Activated effector memory CD4-positive, alpha-beta T cell treated with anti-CD3 and anti-CD28 coated beads, Interleukin-2, amount 50 U/mL, for 16 hours (primary cell): ENCODE measurements around the gene TBC1D24.
"Not testable (repeated sequence)": the region's sequence is repeated elsewhere in the genome, so short reads cannot be mapped to it uniquely, and the experiment has no call there.

Experiments used
- DNase-seq: peaks from one replicate; pipeline ENCODE4 v3.0.0-alpha.2; 2020

Gene TBC1D24

DNA sequence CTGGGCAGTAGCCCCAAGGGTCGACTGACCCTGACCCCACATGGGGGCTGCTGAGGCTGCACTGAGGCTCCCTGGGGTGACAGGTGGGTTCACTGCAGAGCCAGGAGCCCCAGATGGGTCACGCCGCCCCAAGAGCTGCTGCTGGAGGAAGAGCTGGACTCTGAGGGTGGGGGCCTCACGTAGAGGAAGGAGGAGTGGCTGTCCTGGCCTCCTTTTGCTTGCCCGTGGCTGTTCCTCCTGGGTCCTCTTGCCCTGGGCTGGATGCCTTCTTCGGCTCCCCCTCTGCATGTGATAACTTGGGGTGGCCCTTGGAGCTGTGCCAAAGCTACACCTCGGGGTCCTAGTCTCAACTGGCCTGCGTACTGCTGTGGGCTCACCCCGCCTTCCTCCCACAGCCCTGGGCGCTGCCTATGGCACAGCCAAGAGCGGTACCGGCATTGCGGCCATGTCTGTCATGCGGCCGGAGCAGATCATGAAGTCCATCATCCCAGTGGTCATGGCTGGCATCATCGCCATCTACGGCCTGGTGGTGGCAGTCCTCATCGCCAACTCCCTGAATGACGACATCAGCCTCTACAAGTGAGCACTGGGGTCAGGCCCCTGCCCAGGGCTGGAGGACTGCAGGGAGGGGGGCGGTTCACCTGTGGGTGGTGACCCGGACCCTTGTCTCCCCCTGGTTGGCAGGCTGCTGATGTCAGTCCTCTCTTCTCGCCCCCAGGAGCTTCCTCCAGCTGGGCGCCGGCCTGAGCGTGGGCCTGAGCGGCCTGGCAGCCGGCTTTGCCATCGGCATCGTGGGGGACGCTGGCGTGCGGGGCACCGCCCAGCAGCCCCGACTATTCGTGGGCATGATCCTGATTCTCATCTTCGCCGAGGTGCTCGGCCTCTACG is 44.1 kb downstream of the TBC1D24 start:
- no peak for DNase-seq

DNA sequence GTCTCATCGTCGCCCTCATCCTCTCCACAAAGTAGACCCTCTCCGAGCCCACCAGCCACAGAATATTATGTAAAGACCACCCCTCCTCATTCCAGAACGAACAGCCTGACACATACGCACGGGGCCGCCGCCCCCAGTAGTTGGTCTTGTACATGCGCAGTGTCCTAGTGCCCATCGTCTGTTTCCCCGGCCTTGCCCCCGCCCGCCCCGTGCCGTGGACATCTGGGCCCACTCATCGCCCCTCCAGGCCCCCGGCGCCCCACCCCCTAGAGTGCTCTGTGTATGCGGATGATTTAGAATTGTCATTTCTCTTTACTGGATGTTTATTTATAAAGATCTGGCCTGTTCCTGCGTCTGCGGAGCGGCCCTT is 44.8 kb downstream of the TBC1D24 start:
- no peak for DNase-seq

DNA sequence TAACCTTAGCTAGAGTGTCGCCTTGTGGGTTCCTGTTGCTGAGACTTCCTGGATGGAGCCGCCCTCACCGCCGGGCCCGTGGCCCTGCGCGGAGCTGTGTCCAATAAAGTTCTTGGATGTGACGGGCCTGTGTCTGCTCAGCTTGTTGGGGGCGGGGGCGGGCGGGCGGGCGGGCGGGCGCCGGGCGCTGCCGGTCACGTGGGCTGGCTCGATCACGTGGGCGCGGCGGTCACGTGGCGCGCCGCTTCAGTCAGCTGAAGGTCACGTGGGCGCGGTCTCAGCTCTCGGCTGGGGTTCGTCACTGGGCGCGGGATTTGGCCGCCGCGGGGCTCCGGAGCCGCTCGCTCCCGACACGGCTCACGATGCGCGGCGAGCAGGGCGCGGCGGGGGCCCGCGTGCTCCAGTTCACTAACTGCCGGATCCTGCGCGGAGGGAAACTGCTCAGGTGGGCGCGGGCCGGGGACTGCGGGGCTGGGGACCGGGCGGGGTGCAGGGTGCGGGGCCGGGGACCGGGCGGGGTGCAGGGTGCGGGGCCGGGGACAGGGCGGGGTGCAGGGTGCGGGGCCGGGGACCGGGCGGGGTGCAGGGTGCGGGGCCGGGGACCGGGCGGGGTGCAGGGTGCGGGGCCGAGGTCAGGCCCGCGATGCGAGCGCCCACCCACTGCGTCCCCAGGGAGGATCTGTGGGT is 45.3 kb downstream of the TBC1D24 start, which contains the start of gene AMDHD2:
AMDHD2 (plus strand) TSS at position 275 of the 687 bp plus-strand sequence; CDS start at position 363, 88 bp downstream.
- DNase-seq: peak; percentile 96

DNA sequence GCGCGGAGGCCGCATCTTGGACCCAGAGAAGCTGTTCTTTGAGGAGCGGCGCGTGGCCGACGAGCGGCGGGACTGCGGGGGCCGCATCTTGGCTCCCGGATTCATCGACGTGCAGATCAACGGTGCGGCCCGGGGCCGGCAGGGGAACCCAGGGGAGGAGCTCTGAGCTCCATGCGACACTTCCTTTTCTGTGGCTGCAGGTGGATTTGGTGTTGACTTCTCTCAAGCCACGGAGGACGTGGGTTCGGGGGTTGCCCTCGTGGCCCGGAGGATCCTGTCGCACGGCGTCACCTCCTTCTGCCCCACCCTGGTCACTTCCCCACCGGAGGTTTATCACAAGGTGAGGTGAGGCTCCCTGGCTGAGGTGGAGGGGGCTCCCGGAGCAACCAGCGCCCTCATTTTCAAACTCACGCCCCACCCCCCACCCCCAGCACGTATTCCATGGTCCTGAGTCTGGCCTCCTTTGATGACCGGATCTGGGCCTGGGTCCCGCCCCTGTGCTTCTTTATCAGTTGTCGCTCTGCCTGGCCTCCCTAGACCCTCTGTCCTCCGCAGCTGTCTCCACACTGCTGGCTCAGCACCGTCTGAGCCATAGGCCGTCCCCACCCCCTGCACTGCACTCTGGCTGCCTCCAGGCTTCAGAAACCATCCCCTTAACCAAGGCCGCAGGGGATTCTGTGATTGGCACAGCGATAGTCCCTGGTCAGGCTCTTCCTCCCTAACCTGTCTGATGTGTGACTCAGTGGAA is 46.0 kb downstream of the TBC1D24 start:
- DNase-seq: peak; percentile 87

GRCh38 chr16:2523801-2524231 is 48.9 kb downstream of the TBC1D24 start:
- DNase-seq: no peak

- DNase-seq: no peak
Observed at GRCh38 chr16:2524339-2524938, 49.5 kb downstream of the TBC1D24 start.

- DNase-seq: no peak
Observed at GRCh38 chr16:2526135-2526534, 51.2 kb downstream of the TBC1D24 start.

GRCh38 chr16:2527071-2527783 is 52.3 kb downstream of the TBC1D24 start:
- no peak for DNase-seq

DNA sequence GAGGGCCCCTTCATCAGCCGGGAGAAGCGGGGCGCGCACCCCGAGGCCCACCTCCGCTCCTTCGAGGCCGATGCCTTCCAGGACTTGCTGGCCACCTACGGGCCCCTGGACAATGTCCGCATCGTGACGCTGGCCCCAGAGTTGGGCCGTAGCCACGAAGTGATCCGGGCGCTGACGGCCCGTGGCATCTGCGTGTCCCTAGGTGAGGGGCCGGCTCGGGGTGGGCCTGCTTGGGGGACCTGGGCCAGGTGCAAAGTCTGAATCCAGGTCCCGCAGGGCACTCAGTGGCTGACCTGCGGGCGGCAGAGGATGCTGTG is 52.8 kb downstream of the TBC1D24 start:
- no peak for DNase-seq

DNA sequence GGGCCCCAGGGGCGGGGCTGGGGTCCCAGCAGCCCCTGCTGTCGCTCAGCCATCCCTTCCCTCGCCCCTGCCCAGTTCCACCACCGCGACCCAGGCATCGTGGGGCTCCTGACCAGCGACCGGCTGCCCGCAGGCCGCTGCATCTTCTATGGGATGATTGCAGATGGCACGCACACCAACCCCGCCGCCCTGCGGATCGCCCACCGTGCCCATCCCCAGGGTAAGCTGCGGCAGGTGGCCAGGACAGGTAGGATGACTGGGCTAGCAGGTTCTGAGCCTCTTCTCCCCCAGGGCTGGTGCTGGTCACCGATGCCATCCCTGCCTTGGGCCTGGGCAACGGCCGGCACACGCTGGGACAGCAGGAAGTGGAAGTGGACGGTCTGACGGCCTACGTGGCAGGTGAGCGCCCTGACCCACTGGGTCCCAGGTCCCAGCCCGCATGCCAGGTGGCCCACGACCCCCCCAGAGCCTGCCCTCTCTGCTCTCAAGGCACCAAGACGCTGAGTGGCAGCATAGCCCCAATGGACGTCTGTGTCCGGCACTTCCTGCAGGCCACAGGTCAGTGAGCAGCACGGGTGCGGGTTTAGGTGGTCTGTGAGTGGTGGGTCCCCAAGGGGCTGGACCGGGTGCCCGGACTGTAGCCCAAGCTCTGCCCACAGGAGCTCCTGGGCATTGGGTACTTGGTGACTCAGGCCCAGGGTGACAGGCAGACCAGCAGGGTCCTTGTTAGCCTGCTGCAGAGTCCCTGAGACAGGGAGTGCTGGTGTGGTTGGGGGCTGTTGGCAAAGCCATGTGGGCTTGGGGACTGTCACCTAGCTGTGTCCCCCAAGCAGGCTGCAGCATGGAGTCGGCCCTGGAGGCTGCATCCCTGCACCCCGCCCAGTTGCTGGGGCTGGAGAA is 53.5 kb downstream of the TBC1D24 start:
- no peak for DNase-seq

GRCh38 chr16:2529061-2529931 is 54.4 kb downstream of the TBC1D24 start:
- DNase-seq: no peak

GRCh38 chr16:2529961-2530628 is 55.2 kb downstream of the TBC1D24 start:
- no peak for DNase-seq

DNA sequence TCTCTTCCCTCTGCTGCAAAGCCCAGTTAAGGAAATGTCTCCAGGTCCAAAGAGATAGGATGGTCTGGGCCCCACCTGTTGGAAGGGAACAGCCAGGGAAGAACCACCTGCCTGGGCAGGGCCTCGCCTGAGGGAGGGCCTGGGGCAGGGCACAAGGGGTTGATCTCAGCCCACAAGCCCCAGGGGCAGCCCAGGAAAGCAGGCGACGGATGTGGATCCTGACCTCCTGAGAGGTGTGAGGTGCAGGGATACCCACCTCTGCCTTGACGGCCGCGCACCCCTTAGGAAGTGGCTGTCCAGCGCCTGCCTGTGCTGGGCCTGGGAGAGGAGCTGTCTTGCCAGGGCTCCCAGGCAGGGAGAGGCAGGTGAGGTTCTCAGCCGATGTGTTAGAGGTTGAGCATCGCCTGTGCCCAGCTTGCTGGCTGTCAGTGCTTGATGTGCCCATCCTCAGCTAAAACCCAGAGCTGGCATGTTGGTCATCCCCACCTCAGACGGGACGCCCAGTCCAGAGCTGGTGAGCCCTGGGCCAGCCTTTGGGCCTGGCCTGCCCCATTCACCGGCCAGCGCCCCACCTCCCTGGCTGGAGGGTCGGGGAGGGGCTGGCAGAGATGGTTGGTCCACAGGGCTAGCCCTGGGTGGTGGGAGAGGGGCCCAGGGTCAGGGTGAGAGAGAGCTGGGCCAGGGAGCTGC is 55.8 kb downstream of the TBC1D24 start:
- no peak for DNase-seq

DNA sequence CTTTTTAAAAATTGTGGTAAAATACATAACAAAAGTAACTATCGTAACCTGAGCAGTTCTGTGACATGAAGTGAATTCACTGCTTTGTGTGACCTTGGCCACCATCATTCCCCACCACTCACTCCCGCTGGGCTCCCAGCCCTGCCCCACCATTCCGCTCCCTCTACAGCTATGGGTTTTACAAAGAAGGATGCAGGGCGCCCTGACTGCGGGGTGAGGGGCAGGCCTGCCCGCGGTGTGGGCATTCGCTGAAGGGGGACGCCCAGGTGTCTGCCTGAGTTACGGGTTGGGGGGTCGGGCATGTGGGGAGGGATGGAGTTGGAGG is 56.4 kb downstream of the TBC1D24 start, which contains the start of gene CEMP1:
CEMP1 (minus strand) TSS at position 38 of the 325 bp plus-strand sequence. CDS start 335 bp downstream, outside the sequence.
- DNase-seq: no peak

DNA sequence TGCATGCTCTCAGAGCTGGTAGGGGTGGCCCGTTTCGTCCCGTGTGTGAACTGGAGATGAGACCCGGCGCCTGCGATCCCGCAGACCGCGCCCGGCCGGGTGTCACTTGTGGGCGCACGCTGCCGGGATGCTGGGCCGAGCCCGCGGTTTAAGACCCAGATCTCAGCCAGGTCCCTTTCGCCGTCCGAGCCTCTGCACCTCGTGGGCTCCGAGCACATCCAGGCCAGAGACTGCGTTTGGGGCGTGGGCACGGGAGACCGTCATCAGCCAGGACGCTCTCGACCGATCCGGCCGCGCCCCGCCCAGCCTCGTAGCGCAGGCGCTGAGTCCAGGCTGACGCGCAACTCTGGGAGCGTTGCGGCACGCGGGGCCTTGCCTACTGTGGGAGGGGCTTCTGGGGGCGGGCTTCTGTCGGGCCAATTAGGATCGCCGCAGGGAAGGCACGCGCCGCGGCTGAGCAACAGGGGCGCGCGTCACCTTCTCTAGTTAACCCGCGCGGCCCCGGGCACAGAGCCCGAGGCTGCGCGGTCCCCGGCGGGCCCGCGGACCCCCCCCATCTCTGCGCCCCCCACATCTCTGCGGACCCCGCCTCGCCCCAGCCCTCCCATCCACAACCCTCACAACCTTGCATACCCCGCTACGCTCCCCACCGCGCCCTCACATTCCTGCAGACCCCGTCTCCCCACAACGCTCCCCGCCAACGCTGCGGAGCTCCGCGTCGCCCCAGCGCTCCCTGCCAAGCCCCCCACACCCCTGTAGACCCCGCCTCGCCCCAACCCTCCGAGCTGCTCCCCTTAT is 57.0 kb downstream of the TBC1D24 start:
- peak; percentile 99 for DNase-seq

DNA sequence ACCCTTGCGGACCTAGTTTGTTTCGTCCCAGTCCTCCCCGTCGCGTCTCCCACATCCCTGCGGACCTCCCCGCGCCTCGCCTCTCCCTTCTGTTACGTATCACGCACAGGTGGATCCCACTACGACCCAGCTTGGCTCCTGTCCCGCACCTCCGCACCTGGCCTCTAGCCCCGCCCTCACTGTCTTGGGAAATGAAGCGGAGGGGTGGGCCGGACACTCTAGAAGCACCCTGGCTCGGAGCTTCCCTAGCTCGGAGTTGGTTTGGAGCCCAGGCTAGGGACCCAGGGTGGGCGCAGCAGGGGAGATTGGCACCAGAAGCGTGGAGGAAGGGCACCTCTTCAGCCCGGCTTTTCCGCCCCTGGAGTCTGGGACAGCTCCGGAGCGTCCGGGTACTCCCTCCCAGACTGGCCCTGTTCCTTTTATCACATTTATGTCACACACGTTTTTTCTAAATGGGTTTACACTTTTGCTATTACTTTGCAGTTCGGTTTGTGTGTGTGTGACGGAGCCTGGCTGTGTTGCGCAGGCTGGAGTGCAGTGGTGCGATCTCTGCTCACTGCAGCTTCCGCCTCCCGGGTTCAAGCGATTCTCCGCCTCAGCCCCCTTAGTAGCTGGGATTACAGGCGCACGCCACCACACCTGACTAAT is 57.7 kb downstream of the TBC1D24 start:
- DNase-seq: peak; percentile 85

- not testable (repeated sequence) for DNase-seq
Observed at GRCh38 chr16:2533142-2533755, 58.3 kb downstream of the TBC1D24 start.
